22Rv1 (cell line): ENCODE data around the gene FRMPD2.

Experiments
- H3K27ac ChIP-seq: fragments of 450-650 bp; 2 replicates; pipeline ENCODE4 v1.5.1; 2017
- CTCF ChIP-seq: fragments of 450-650 bp; IDR thresholded peaks from 2 replicates; pipeline ENCODE4 v1.5.1; 2017; ENCODE audit warnings: mild to moderate bottlenecking
- ZFX ChIP-seq: fragments of 450-650 bp; IDR thresholded peaks from 2 replicates; pipeline ENCODE4 v1.6.1; 2017; ENCODE audit warnings: antibody characterized with exemption, borderline replicate concordance

The FRMPD2 gene

DNA sequence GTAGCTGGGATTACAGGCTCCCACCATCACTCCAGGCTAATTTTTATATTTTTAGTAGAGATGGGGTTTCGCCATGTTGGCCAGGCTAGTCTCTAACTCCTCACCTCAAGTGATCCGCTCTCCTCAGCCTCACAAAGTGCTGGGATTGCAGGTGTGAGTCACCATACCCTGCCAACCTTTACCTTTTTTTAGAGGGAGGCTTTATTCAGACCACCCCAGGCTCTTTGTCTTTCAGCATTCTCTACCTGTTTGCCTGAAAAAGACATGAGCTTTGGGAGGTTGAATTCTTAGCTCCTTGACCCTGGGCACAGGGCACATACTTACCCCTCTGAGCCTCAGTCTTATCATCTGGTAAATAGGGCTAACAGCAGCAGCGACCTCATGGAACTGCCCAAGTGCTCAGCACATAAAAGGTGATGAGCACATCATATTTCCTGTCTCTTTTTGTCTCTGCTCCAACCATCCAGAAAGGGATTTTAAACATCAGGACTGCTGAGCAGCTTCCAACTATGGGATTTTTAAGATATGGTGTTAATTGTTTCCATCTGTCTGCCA is 17.0 kb downstream of the FRMPD2 start:
- TF ChIP-seq ZFX (no peak), CTCF (no peak)

GRCh38 chr10:48255722-48256121 is 18.8 kb downstream of the FRMPD2 start:
- no peak overlapping the region for H3K27ac ChIP-seq
- TF ChIP-seq ZFX (no peak), CTCF (no peak)

More for the DNA sequence above, 17.0 kb downstream of the FRMPD2 start:
- no peak overlapping the region for H3K27ac ChIP-seq

DNA sequence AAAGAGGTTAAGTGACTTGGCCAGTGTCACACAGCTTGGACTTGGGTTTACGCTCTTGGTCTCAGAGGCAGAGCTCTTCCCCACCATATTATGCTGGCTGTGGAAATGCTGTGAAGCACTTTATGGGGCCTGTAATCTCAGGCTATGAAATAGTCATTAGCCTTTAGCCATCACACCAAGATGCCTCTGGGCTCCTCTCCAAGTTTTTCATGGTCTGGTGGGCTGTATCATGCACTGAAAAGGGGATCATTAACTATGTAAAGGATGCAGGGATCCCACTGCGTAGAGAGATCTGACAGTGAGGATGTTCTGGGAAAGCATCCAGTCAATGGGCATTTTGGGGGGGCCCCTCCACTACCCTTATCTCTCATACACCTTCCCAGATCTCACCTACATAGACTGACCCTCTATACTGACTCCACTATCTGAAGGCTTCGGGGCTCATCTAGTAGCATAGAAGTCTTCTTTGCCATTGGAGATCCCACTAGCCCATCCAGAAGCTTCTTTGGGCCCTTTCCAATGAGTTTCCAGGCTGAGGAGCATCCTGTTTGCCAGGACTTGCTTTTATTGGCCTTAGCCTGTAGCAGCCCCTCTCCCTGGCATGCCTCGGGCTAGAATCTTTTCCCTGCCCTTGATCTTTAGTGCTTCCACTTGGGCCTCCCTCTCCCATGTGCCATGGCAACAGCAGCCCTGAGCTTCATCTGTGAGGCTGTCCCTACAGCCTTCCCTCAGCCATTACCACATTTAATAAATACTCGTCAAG is 19.6 kb downstream of the FRMPD2 start:
- no peak for TF ChIP-seq CTCF
- no peak for TF ChIP-seq ZFX
- H3K27ac ChIP-seq: no peak overlapping the region

DNA sequence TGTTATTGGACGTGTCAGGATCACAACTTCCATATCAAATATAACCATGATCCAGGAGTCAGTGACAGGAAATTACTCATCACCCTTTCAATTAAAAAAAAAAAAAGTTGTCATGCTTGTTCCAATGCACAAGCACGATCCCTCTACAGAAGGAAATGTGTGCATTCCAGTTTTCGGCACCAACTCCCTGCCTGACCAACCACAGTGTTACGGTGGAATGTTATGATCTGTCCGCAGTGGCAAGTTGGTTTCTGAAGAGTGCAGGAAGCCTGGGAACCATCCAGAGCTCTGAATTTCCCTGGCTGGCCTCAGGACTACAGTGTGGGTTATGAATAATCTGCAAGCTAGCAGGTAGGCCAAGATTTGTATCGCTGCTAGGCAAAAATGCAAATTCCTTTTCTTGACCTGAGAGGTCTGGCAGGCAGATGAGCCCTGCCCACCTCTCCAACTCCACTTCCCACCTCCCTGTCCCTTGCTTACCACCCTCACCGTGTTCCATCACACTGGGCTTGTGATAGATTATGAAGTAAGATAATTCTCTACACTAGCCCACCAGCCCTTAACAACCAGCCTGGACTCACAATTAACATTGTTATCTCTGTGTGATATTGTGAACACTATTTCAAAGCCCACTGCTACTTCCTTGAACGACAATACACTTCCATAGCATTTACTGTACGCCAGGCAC is 20.4 kb downstream of the FRMPD2 start:
- TF ChIP-seq CTCF (no peak), ZFX (no peak)

DNA sequence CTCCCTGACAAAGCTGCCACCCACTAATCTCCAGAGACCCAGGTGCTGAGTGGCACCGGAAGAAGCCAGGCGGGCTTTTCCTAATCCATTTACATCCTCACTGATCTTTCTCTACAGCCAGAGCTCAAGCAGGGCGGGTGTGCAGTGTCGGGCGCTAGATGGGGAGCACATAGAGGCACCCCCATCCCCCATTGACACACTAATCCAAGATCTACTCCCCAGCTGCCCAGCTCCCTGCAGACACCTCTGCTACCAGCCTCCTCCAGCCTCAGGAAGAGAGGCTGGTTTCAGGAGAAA is 22.2 kb downstream of the FRMPD2 start:
- peak overlapping the region; percentile 82 for H3K27ac ChIP-seq
- TF ChIP-seq ZFX (no peak), CTCF (no peak)

More for the DNA sequence above, 20.4 kb downstream of the FRMPD2 start:
- H3K27ac ChIP-seq: no peak overlapping the region

GRCh38 chr10:48251525-48252353 is 22.8 kb downstream of the FRMPD2 start:
- TF ChIP-seq CTCF (no peak), ZFX (no peak)
- peak overlapping the region; percentile 82 for H3K27ac ChIP-seq

GRCh38 chr10:48251152-48251524 is 23.4 kb downstream of the FRMPD2 start:
- TF ChIP-seq ZFX: no peak
- no peak for TF ChIP-seq CTCF
- H3K27ac ChIP-seq: peak overlapping the region; percentile 82
